Trophoblast cell (in vitro differentiated cells and primary cell): ENCODE data around the gene KRT12.
A peak's percentile ranks its signal among the peaks of the same experiment; 100 is the strongest.

Source experiments
- DNase-seq, 2 donors: peaks; one replicate each; pipeline ENCODE4 v3.0.0-alpha.2; 2016
- H2AFZ ChIP-seq: 2 replicates; pipeline ENCODE4 v1.6.1; 2013; ENCODE audit warnings: low read length, moderate library complexity, mild to moderate bottlenecking; ENCODE audit not compliant: insufficient read depth, poor library complexity
- H2AK5ac ChIP-seq: 2 replicates; pipeline ENCODE4 v1.6.1; 2013; ENCODE audit warnings: mild to moderate bottlenecking, low read length
- H2BK120ac ChIP-seq: 2 replicates; pipeline ENCODE4 v1.6.1; 2013; ENCODE audit warnings: low read length, mild to moderate bottlenecking, moderate library complexity; ENCODE audit not compliant: insufficient read depth, poor library complexity
- H2BK12ac ChIP-seq: 2 replicates; pipeline ENCODE4 v1.6.1; 2013; ENCODE audit warnings: mild to moderate bottlenecking, low read length, moderate library complexity
- H2BK5ac ChIP-seq: 2 replicates; pipeline ENCODE4 v1.6.1; 2013; ENCODE audit warnings: low read length, low read depth, moderate library complexity, mild to moderate bottlenecking; ENCODE audit not compliant: poor library complexity
- H3K14ac ChIP-seq: 2 replicates; pipeline ENCODE4 v1.6.1; 2013; ENCODE audit warnings: mild to moderate bottlenecking, low read length
- H3K18ac ChIP-seq: 2 replicates; pipeline ENCODE4 v1.6.1; 2013; ENCODE audit warnings: mild to moderate bottlenecking, low read length
- H3K23ac ChIP-seq: 2 replicates; pipeline ENCODE4 v1.6.1; 2013; ENCODE audit warnings: low read length
- H3K27ac ChIP-seq: 2 replicates; pipeline ENCODE4 v1.5.1; 2013; ENCODE audit warnings: low read depth, mild to moderate bottlenecking, inconsistent platforms, low read length, moderate library complexity
- H3K27me3 ChIP-seq: 2 replicates; pipeline ENCODE4 v1.6.1; 2013; ENCODE audit warnings: inconsistent platforms, mild to moderate bottlenecking, low read length, moderate library complexity; ENCODE audit not compliant: insufficient read depth
- H3K36me3 ChIP-seq, 2 experiments: 1 replicate in 1 of 2; 2 replicates in 1 of 2; pipeline ENCODE4 v1.6.1; 2013; ENCODE audit warnings: low read length in 2 of 2, mild to moderate bottlenecking in 2 of 2, moderate library complexity in 1 of 2; ENCODE audit not compliant: insufficient read depth in 2 of 2, control insufficient read depth in 1 of 2
- H3K4ac ChIP-seq: 2 replicates; pipeline ENCODE4 v1.6.1; 2013; ENCODE audit warnings: low read depth, mild to moderate bottlenecking, low read length, moderate library complexity
- H3K4me1 ChIP-seq, 2 experiments: 1 replicate in 1 of 2; 2 replicates in 1 of 2; pipeline ENCODE4 v1.6.1; 2013; ENCODE audit warnings: low read length in 2 of 2, mild to moderate bottlenecking in 2 of 2, moderate library complexity in 1 of 2; ENCODE audit not compliant: insufficient read depth in 2 of 2, control insufficient read depth in 1 of 2
- H3K4me2 ChIP-seq: 2 replicates; pipeline ENCODE4 v1.6.1; 2013; ENCODE audit warnings: inconsistent platforms, mild to moderate bottlenecking, low read length, moderate library complexity
- H3K4me3 ChIP-seq: 2 replicates; pipeline ENCODE4 v1.5.1; 2013; ENCODE audit warnings: mild to moderate bottlenecking, low read depth, low read length, inconsistent platforms
- H3K79me1 ChIP-seq: one replicate; pipeline ENCODE4 v1.6.1; 2013; ENCODE audit warnings: low read length
- H3K79me2 ChIP-seq: 2 replicates; pipeline ENCODE4 v1.6.1; 2013; ENCODE audit warnings: low read length, mild to moderate bottlenecking; ENCODE audit not compliant: control insufficient read depth, insufficient read depth, poor library complexity
- H3K9ac ChIP-seq: 2 replicates; pipeline ENCODE4 v1.6.1; 2013; ENCODE audit warnings: mild to moderate bottlenecking, low read length
- H3K9me3 ChIP-seq: 2 replicates; pipeline ENCODE4 v1.6.1; 2013; ENCODE audit warnings: low read depth, mild to moderate bottlenecking, control low read depth, inconsistent platforms, low read length; ENCODE audit not compliant: insufficient read depth
- H4K12ac ChIP-seq: 2 replicates; pipeline ENCODE4 v1.6.1; 2013; ENCODE audit warnings: low read depth, mild to moderate bottlenecking, low read length, moderate library complexity
- H4K8ac ChIP-seq: 2 replicates; pipeline ENCODE4 v1.6.1; 2013; ENCODE audit warnings: low read depth, mild to moderate bottlenecking, low read length, moderate library complexity
- H4K91ac ChIP-seq: one replicate; pipeline ENCODE4 v1.6.1; 2013; ENCODE audit warnings: low read depth, mild to moderate bottlenecking, low read length, moderate library complexity
- WGBS: extraction: QIAGEN DNeasy Blood & Tissue Kit; methylation state at CpG from one replicate; pipeline ENCODE4 v1.1.7; 2013; ENCODE audit warnings: missing lambda C conversion rate; ENCODE audit not compliant: insufficient read length, insufficient coverage; ENCODE audit errors: extremely low coverage; 5-methylcytosine and 5-hydroxymethylcytosine counted together

The KRT12 gene

GRCh38 chr17:40843242-40843641 is 23.8 kb downstream of the KRT12 start:
- no peak overlapping the region for H3K27ac ChIP-seq
- WGBS: no CpG with 5 or more reads among the region's 3 CpGs
- H3K4me3 ChIP-seq: no peak overlapping the region
- no peaks in the 10 kb centered on the region for H3K4me1 ChIP-seq
- no peak overlapping the region for H2AK5ac ChIP-seq
- no peak overlapping the region for H2AFZ ChIP-seq
- H3K4ac ChIP-seq: no peak overlapping the region
- H3K23ac ChIP-seq: peak overlapping the region; percentile 5
- no peak for DNase-seq
- H3K79me1 ChIP-seq: no peaks in the 10 kb centered on the region
- H3K79me2 ChIP-seq: no peaks in the 10 kb centered on the region
- H3K9ac ChIP-seq: no peak overlapping the region
- no peak overlapping the region for H2BK5ac ChIP-seq
- no peak overlapping the region for H4K91ac ChIP-seq
- H3K36me3 ChIP-seq: no peaks in the 10 kb centered on the region
- no peak overlapping the region for H2BK12ac ChIP-seq
- no peak overlapping the region for H2BK120ac ChIP-seq
- no peaks in the 10 kb centered on the region for H3K9me3 ChIP-seq
- H3K14ac ChIP-seq: no peak overlapping the region
- no peak overlapping the region for H4K12ac ChIP-seq
- no peak overlapping the region for H4K8ac ChIP-seq
- H3K27me3 ChIP-seq: no peaks in the 10 kb centered on the region
- H3K18ac ChIP-seq: no peak overlapping the region
- H3K4me2 ChIP-seq: no peak overlapping the region

GRCh38 chr17:40841246-40841645 is 25.8 kb downstream of the KRT12 start:
- Histone ChIP-seq H4K12ac (no peak overlapping the region), H4K91ac (no peak overlapping the region), H4K8ac (no peak overlapping the region), H3K27ac (no peak overlapping the region), H2BK120ac (no peak overlapping the region), H3K9ac (no peak overlapping the region), H3K23ac (no peak overlapping the region), H3K18ac (no peak overlapping the region), H3K9me3 (no peaks in the 10 kb centered on the region), H2BK12ac (no peak overlapping the region), H3K4me3 (no peak overlapping the region), H3K27me3 (no peaks in the 10 kb centered on the region), H3K79me1 (no peaks in the 10 kb centered on the region), H2BK5ac (no peak overlapping the region), H2AFZ (no peak overlapping the region), H3K4ac (no peak overlapping the region), H3K4me2 (no peak overlapping the region), H2AK5ac (no peak overlapping the region), H3K14ac (no peak overlapping the region), H3K4me1 (no peaks in the 10 kb centered on the region), H3K36me3 (no peaks in the 10 kb centered on the region), H3K79me2 (no peaks in the 10 kb centered on the region)
- no peak for DNase-seq
- no CpG with 5 or more reads among the region's 3 CpGs for WGBS

- no peak overlapping the region for H3K27ac ChIP-seq
- H3K36me3 ChIP-seq: peaks cover 0 to 5% of the 10 kb centered on the region in 2 experiments
- no peak overlapping the region for H3K4me3 ChIP-seq
- H3K79me1 ChIP-seq: no peaks in the 10 kb centered on the region
- H2BK5ac ChIP-seq: no peak overlapping the region
- no peaks in the 10 kb centered on the region for H3K27me3 ChIP-seq
- H3K9ac ChIP-seq: no peak overlapping the region
- no peak overlapping the region for H2BK12ac ChIP-seq
- no peaks in the 10 kb centered on the region for H3K9me3 ChIP-seq
- H2BK120ac ChIP-seq: no peak overlapping the region
- WGBS: no CpG with 5 or more reads among the region's 3 CpGs
- H3K23ac ChIP-seq: no peak overlapping the region
- no peak overlapping the region for H3K18ac ChIP-seq
- no peak overlapping the region for H3K4me2 ChIP-seq
- no peak overlapping the region for H4K8ac ChIP-seq
- H3K14ac ChIP-seq: no peak overlapping the region
- no peak overlapping the region for H2AFZ ChIP-seq
- H4K91ac ChIP-seq: no peak overlapping the region
- H4K12ac ChIP-seq: no peak overlapping the region
- no peak for DNase-seq
- no peaks in the 10 kb centered on the region for H3K4me1 ChIP-seq
- no peak overlapping the region for H3K4ac ChIP-seq
- no peaks in the 10 kb centered on the region for H3K79me2 ChIP-seq
- no peak overlapping the region for H2AK5ac ChIP-seq
Observed at GRCh38 chr17:40839194-40839593, 27.8 kb downstream of the KRT12 start.

GRCh38 chr17:40836020-40836419 is 31.0 kb downstream of the KRT12 start:
- Histone ChIP-seq H3K4me2 (no peak overlapping the region), H3K14ac (no peak overlapping the region), H3K36me3 (peaks cover 0 to 5% of the 10 kb centered on the region in 2 experiments), H2BK5ac (no peak overlapping the region), H4K91ac (no peak overlapping the region), H2BK120ac (no peak overlapping the region), H2BK12ac (no peak overlapping the region), H4K12ac (no peak overlapping the region), H3K27me3 (no peaks in the 10 kb centered on the region), H3K4ac (no peak overlapping the region), H3K9me3 (no peaks in the 10 kb centered on the region), H2AK5ac (no peak overlapping the region), H3K79me1 (no peaks in the 10 kb centered on the region), H3K18ac (no peak overlapping the region), H2AFZ (no peak overlapping the region), H3K27ac (no peak overlapping the region), H4K8ac (no peak overlapping the region), H3K4me1 (no peaks in the 10 kb centered on the region), H3K9ac (no peak overlapping the region), H3K23ac (no peak overlapping the region), H3K4me3 (no peak overlapping the region), H3K79me2 (no peaks in the 10 kb centered on the region)
- no peak for DNase-seq
- no CpG with 5 or more reads among the region's 4 CpGs for WGBS
